Measurements from ENCODE around the gene CENPU. TPM values are rescaled to one million over a fixed set of nuclear protein-coding genes. Genes with fewer than 3 reads are reported as not detected.
A peak's percentile ranks its signal among the peaks of the same experiment; 100 is the strongest.
"Not testable (repeated sequence)": the region's sequence is repeated elsewhere in the genome, so short reads cannot be mapped to it uniquely, and the experiment has no call there.

CENPU gene
- total RNA-seq, 2 experiments from 2014 or later = 71.9 to 74.7 TPM

- ATAC-seq = no peak
- Mint-ChIP-seq H3K27ac (no peak overlapping the region), H3K4me3 (no peak overlapping the region), H3K9me3 (ENCODE audit: low read depth) (no peaks in the 10 kb centered on the region), H3K27me3 (no peaks in the 10 kb centered on the region), H3K4me1 (peaks cover 30% of the 10 kb centered on the region), H3K36me3 (peaks cover 37% of the 10 kb centered on the region)
- no peak for DNase-seq
- CTCF ChIA-PET = interaction anchor here (1.1 kb wide), 1 partner anchor 15 kb away, joined by 3 read pairs; the partner anchor contains the start of gene PRIMPOL
These were observed 69.3 kb downstream of the CENPU start for GRCh38 chr4:184664445-184665210.

- Mint-ChIP-seq H3K27me3 (no peaks in the 10 kb centered on the region), H3K4me3 (no peak overlapping the region), H3K9me3 (ENCODE audit: low read depth) (no peaks in the 10 kb centered on the region), H3K36me3 (peaks cover 33% of the 10 kb centered on the region), H3K4me1 (peaks cover 8% of the 10 kb centered on the region), H3K27ac (no peak overlapping the region)
- DNase-seq = no peak
- ATAC-seq = no peak
- CTCF ChIA-PET = interaction anchor here (2.1 kb wide), 1 partner anchor 12 kb away, joined by 7 read pairs; the partner anchor contains the start of genes CASP3 and PRIMPOL
These were observed 71.7 kb downstream of the CENPU start for GRCh38 chr4:184662236-184662635.

- Mint-ChIP-seq H3K27me3 (no peaks in the 10 kb centered on the region), H3K4me3 (no peak overlapping the region), H3K4me1 (no peaks in the 10 kb centered on the region), H3K27ac (no peak overlapping the region), H3K9me3 (ENCODE audit: low read depth) (no peaks in the 10 kb centered on the region), H3K36me3 (peaks cover 31% of the 10 kb centered on the region)
- CTCF ChIA-PET = interaction anchor here (2.1 kb wide), 1 partner anchor 11 kb away, joined by 7 read pairs; the partner anchor contains the start of genes CASP3 and PRIMPOL
- DNase-seq (no peak), ATAC-seq (no peak)
These were observed 72.9 kb downstream of the CENPU start for GRCh38 chr4:184660978-184661377.

GRCh38 chr4:184657820-184658219 lies 76.1 kb downstream of the CENPU start:
- H3K27me3 Mint-ChIP-seq; H3K9me3 Mint-ChIP-seq (ENCODE audit: low read depth); H3K4me1 Mint-ChIP-seq; H3K27ac Mint-ChIP-seq; DNase-seq; H3K4me3 Mint-ChIP-seq; ATAC-seq: not testable (repeated sequence)
- H3K36me3 Mint-ChIP-seq = peaks cover 29% of the 10 kb centered on the region
- CTCF ChIA-PET = interaction anchor here (1.3 kb wide), 1 partner anchor 48 kb away, joined by 3 read pairs; no protein-coding TSS in a partner anchor

GRCh38 chr4:184657144-184657543 lies 76.8 kb downstream of the CENPU start:
- Mint-ChIP-seq H3K9me3 (ENCODE audit: low read depth) (no peaks in the 10 kb centered on the region), H3K36me3 (peaks cover 29% of the 10 kb centered on the region), H3K4me1 (peaks cover 2% of the 10 kb centered on the region), H3K4me3 (no peak overlapping the region), H3K27me3 (no peaks in the 10 kb centered on the region), H3K27ac (no peak overlapping the region)
- ATAC-seq (no peak), DNase-seq (no peak)
- CTCF ChIA-PET = no interaction called here

- Mint-ChIP-seq H3K27me3 (no peaks in the 10 kb centered on the region), H3K36me3 (peaks cover 27% of the 10 kb centered on the region), H3K4me3 (no peak overlapping the region), H3K9me3 (ENCODE audit: low read depth) (no peaks in the 10 kb centered on the region), H3K4me1 (peaks cover 9% of the 10 kb centered on the region), H3K27ac (no peak overlapping the region)
- DNase-seq (no peak), ATAC-seq (no peak)
- CTCF ChIA-PET = no interaction called here
These were observed 77.7 kb downstream of the CENPU start for GRCh38 chr4:184655889-184656869.

GRCh38 chr4:184653650-184654049 lies 80.2 kb downstream of the CENPU start:
- ATAC-seq (no peak), DNase-seq (no peak)
- Mint-ChIP-seq H3K27me3 (no peaks in the 10 kb centered on the region), H3K4me3 (no peak overlapping the region), H3K9me3 (ENCODE audit: low read depth) (no peaks in the 10 kb centered on the region), H3K27ac (no peak overlapping the region), H3K36me3 (peaks cover 24% of the 10 kb centered on the region), H3K4me1 (peaks cover 20% of the 10 kb centered on the region)
- CTCF ChIA-PET = no interaction called here

GRCh38 chr4:184652681-184653080 lies 81.2 kb downstream of the CENPU start:
- Mint-ChIP-seq H3K36me3 (peaks cover 29% of the 10 kb centered on the region), H3K4me1 (peaks cover 23% of the 10 kb centered on the region)
- DNase-seq; H3K4me3 Mint-ChIP-seq; H3K27me3 Mint-ChIP-seq; H3K27ac Mint-ChIP-seq; ATAC-seq; CTCF ChIA-PET; H3K9me3 Mint-ChIP-seq (ENCODE audit: low read depth): not testable (repeated sequence)

- CTCF ChIA-PET = no interaction called here
- Mint-ChIP-seq H3K36me3 (peaks cover 32% of the 10 kb centered on the region), H3K27me3 (no peaks in the 10 kb centered on the region), H3K4me1 (peaks cover 30% of the 10 kb centered on the region), H3K4me3 (no peak overlapping the region), H3K27ac (no peak overlapping the region), H3K9me3 (ENCODE audit: low read depth) (no peaks in the 10 kb centered on the region)
- DNase-seq (no peak), ATAC-seq (no peak)
These were observed 82.0 kb downstream of the CENPU start for GRCh38 chr4:184651899-184652298.

- peak overlapping the region; percentile 94 for H3K4me3 Mint-ChIP-seq
- no peaks in the 10 kb centered on the region for H3K27me3 Mint-ChIP-seq
- H3K9me3 Mint-ChIP-seq (ENCODE audit: low read depth) = no peaks in the 10 kb centered on the region
- peak; percentile 1 for ATAC-seq
- DNase-seq = no peak
- H3K36me3 Mint-ChIP-seq = peaks cover 40% of the 10 kb centered on the region
- peak overlapping the region; percentile 89 for H3K27ac Mint-ChIP-seq
- H3K4me1 Mint-ChIP-seq = peaks cover 46% of the 10 kb centered on the region
- CTCF ChIA-PET = interaction anchor here (1.0 to 4.0 kb wide), 6 partner anchors 12 to 84 kb away, joined by 3 to 13 read pairs (median 6); partner anchors contain the start of gene CENPU
These were observed 83.7 kb downstream of the CENPU start for GRCh38 chr4:184649971-184650855.

- peak; percentile 98 for DNase-seq
These were observed 84.6 kb downstream of the CENPU start, which contains the start of the genes CASP3 and PRIMPOL for GRCh38 chr4:184649026-184649970. CASP3 (minus strand) TSS chr4:184649447; CDS start chr4:184638453, 10,994 bp downstream. PRIMPOL (plus strand) TSS chr4:184649738; CDS start chr4:184657141, 7,403 bp downstream.

More at GRCh38 chr4:184649026-184649970, 84.6 kb downstream of the CENPU start, which contains the start of the genes CASP3 and PRIMPOL:
- ATAC-seq = peak; percentile 88
- H3K27me3 Mint-ChIP-seq = no peaks in the 10 kb centered on the region
- peaks cover 53% of the 10 kb centered on the region for H3K4me1 Mint-ChIP-seq
- CTCF ChIA-PET = interaction anchor here (0.7 to 4.0 kb wide), 11 partner anchors 13 to 383 kb away, joined by 3 to 13 read pairs (median 4); partner anchors contain the start of genes ACSL1 and CENPU
- H3K36me3 Mint-ChIP-seq = peaks cover 46% of the 10 kb centered on the region
- peak within 1 kb of the TSS; percentile 94 for H3K4me3 Mint-ChIP-seq
- H3K27ac Mint-ChIP-seq = peak within 1 kb of the TSS; percentile 89
- H3K9me3 Mint-ChIP-seq (ENCODE audit: low read depth) = no peaks in the 10 kb centered on the region
